ENCODE measurements around the gene PACSIN1.

DNA sequence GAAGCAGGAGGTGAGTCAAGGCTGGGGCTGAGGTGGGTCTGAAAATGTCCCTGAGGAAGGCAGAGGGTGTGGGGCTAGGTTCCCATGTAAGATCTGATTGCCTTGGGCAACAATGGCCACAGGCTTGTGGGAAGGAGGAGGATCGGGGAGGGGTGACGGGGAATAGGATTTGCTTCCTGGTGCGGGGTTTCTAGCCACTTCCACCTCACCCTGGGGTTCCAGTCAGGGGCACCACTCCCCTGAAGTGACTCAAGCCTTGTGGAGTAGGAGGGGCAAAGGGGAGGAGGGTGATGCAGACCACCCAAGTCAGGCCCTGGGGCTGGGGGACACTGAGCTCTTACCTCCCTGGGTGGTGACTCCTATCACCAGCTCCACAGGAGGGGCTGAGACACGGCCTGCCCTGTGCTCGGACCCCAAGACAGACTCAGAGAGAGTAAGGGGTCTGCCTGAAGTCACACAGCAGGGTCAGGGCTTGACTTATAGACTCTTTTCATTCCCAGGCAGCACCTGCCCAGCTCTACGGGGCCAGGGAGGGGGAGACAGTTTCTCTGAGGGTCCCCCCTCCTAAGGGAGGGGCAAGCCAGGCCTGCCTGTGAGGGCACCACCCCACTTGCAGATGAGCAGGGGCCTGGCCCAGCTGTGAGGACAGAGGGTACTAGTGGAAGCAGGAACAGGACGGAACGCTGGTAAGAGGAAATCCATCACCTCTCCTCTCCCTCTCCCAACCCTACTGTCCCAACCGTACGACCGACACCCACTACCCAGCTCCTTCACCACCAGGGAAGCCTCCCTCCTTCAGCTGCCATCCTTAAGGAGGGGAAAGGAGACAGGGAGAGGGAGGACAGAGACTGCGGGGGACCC, 102.7 kb downstream of the PACSIN1 start:
- TF ChIP-seq HNF4A (conservative IDR thresholded peaks at IDR 0.05) = no peak
- TF ChIP-seq, protein P1, sequence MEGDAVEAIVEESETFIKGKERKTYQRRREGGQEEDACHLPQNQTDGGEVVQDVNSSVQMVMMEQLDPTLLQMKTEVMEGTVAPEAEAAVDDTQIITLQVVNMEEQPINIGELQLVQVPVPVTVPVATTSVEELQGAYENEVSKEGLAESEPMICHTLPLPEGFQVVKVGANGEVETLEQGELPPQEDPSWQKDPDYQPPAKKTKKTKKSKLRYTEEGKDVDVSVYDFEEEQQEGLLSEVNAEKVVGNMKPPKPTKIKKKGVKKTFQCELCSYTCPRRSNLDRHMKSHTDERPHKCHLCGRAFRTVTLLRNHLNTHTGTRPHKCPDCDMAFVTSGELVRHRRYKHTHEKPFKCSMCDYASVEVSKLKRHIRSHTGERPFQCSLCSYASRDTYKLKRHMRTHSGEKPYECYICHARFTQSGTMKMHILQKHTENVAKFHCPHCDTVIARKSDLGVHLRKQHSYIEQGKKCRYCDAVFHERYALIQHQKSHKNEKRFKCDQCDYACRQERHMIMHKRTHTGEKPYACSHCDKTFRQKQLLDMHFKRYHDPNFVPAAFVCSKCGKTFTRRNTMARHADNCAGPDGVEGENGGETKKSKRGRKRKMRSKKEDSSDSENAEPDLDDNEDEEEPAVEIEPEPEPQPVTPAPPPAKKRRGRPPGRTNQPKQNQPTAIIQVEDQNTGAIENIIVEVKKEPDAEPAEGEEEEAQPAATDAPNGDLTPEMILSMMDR (IDR thresholded peaks at IDR 0.05; ENCODE audit: low read depth, low read length, missing input control) = no peak
- no peak for TF ChIP-seq RAD21 (IDR thresholded peaks at IDR 0.05)
- no peak for TF ChIP-seq JUND (IDR thresholded peaks at IDR 0.05)
